Cardiac septum (tissue), 1 donor: Measurements from ENCODE around the gene TRPM2. TPM values are rescaled to one million over a fixed set of nuclear protein-coding genes. Genes with fewer than 3 reads are reported as not detected.

ENCODE experiments used
- DNase-seq: peaks from one replicate; pipeline ENCODE4 v3.0.0-alpha.2; 2020; ENCODE audit warnings: low spot score
- intact Hi-C: fragments of 100-400 bp; cut with DNase I; formaldehyde crosslinking; loops from one replicate; pipeline ENCODE4 v1.14.0; 2022
- total RNA-seq: library from RNA; stranded (reverse); fragmentation: NEBNext Ultra II Directional; extraction: Animal tissue kit (Norgen Biotek cat#: 25700); gene quantifications from one replicate; pipeline ENCODE4 v1.2.1, GENCODE V29; 2021
- donor health status: DM: no; HTN: no; CAD: no.

TRPM2 gene
- total RNA-seq, 1 donor from 2014 or later, result 1.2 TPM

DNA sequence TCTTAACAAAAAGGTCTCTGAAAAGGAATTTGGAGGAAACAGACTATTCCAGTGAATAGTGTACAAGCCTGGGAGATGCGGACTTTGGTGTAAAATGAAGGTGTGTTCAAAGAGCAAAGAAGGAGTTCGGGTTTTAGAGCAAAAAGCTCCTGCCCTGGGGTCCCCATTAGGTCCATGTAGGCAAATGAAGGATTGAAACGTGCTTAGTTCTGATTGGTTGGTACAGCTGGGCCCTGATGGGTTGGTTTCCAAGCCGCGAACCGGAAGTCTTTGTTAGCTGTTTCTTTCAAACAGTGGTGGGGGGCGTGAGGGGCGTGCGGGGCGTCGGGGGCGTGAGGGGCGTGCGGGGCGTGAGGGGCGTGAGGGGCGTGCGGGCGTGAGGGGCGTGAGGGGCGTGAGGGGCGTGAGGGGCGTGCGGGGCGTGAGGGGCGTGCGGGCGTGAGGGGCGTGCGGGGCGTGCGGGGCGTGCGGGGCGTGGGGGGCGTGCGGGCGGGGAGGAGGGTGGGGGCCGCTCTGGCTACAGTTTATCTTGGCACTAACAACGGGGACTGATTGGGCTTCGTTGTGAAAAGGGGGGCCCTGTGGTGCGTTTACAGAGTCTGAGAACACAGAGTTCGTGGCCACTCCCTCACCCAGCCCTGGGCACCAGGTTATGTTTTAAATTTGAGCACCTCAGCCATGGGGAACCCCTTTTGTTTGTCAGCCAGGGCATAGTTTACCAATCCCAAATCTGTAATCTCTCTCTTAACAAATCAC is 131.3 kb downstream of the TRPM2 start:
- no peak for DNase-seq
- intact Hi-C loops, result no loop called here

DNA sequence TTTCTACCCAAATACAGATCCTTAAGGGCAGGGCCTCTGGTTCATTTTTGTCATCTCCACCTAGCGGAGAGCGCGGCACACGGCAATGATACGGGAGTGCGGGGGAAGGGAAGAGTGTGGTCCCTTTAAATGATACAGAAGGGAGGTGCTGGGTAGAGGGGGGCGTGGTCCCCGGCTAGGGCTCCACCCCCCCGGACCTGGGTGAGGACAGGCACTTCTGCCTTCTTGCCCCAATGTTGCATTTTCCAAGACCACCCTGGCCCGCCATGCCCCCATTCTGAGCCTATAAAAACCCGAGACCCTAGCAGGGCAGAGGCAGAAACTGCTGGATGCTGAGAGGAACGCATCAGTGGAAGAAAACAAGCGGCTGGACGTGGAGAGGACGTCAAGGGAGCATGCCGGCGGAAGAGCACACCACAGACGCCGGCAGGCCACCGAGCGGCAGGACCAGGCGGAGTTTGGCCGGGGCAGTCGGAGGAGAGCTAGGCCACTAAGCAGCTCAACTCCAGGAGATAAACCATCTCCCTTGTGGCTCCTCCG is 131.9 kb downstream of the TRPM2 start:
- intact Hi-C loops, result no loop called here
- DNase-seq, result no peak

DNA sequence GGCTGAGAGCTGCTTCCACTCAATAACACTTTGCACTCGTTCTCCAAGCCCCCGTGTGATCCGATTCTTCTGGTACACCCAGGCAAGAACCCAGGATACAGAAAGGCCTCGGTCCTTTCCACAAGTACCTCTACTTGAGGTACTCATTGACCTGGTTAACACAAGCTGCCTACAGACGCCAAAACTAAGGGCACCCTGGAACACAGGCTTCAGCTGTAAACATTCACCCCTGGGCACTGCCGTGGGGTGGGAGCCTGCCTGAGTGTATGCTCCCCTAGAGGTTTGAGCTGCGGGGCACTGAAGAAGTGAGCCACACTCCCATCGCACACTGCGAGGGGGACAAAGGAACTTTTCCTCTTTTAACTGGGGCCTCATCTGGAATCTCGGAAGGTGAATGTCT is 132.4 kb downstream of the TRPM2 start:
- no peak for DNase-seq
- intact Hi-C loops, result no loop called here

DNA sequence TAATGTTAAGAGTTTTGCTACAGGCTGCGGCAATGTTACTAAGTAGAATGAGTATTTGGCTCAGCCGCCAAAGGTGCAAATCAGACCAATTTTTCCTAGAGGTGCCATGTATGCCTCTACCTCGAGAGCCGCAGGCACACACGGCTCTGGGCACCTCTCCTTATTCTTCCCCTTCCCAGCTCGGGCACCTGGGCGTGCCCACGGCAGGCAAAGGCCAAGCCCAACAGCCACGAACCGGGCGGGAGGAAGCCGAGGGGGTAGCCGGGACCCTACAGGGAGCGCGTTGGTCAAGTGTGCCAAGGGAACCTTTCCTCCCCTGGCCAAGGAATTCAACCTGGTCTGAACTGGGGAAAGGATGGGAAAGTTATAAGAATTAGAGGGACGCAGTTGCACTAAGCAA is 132.9 kb downstream of the TRPM2 start:
- intact Hi-C loops, result no loop called here

DNA sequence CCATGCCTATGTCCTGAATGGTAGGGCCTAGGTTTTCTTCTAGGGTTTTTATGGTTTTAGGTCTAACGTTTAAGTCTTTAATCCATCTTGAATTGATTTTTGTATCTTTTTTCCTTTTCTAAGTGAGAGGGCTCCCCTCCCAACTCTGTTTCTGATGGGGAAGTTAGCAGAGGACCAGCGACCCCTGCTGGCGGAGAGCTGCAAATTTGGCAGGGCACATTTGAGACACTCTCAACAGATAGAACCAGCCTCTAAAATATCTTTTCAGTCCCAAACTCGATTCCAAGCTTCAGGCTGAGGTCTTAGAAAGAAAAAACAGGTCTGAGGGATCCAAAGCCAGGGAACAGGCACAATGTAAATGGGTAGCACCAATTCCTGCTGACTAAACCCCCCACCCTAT is 134.4 kb downstream of the TRPM2 start:
- intact Hi-C loops, result no loop called here
- no peak for DNase-seq

More for the DNA sequence above, 132.9 kb downstream of the TRPM2 start:
- no peak for DNase-seq

DNA sequence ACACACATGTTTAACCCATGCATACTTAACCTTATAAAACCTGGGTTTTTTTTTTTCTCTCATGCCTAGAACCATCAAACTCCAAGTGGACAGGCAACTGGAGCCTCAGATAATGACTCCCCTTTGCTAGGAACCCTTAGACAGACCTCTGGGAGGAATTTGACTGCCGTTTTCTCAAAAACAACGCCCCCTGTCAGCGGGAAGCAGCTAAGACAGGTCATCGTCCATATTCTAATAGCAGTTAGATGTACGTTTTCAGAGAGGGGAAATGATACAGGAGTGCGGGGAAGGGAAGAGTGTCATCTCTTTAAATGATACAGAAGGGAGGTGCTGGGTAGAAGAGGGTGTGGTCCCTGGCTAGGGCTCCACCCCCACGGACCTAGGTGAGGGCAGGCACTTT is 136.5 kb downstream of the TRPM2 start:
- intact Hi-C loops, result no loop called here
- no peak for DNase-seq

DNA sequence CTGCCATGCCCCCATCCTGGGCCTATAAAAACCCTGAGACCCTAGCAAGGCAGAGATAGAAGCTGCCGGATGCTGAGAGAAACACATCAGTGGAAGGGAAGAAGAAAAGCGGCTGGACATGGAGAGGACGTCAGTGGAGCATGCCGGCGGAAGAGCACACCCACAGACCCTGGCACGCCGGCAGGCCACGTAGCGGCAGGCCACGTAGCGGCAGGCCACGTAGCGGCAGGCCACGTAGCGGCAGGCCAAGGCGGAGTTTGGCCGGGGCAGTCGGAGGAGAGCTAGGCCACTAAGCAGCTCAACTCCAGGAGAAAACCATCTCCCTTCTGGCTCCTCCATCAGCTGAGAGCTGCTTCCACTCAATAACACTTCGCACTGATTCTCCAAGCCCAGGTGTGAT is 137.0 kb downstream of the TRPM2 start:
- no peak for DNase-seq

DNA sequence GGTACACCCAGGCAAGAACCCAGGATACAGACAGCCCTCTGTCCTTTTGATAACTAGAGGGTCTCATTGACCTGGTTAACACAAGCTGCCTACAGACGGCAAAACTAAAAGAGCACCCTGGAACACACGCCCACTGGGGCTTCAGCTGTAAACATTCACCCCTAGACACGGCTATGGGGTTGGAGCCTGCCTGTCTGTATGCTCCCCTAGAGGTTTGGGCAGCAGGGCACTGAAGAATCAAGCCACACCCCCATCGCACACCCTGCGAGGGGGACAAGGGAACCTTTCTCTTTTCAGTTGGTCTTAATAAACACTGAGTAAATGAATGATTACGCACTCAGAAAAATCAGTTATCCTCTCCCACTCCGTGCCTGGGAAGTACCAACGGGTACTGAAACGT is 137.4 kb downstream of the TRPM2 start:
- no peak for DNase-seq
- intact Hi-C loops, result no loop called here

More for the DNA sequence above, 137.0 kb downstream of the TRPM2 start:
- intact Hi-C loops, result no loop called here

Other genes with a start within 250 kb of the TRPM2 start
- 1.6 TPM for gene PWP2, start 246.2 kb upstream of the TRPM2 start, total RNA-seq
- gene GATD3, start 219.9 kb upstream of the TRPM2 start, total RNA-seq, result 11.5 TPM
- gene ICOSLG, start 112.7 kb upstream of the TRPM2 start, total RNA-seq, result 1.5 TPM
- not detected for gene DNMT3L, start 91.7 kb upstream of the TRPM2 start, total RNA-seq
- 0.11 TPM for gene AIRE, start 67.7 kb upstream of the TRPM2 start, total RNA-seq
- 60.3 TPM for gene PFKL, start 53.6 kb upstream of the TRPM2 start, total RNA-seq
- gene CFAP410, start 14.2 kb upstream of the TRPM2 start, total RNA-seq, result 15.8 TPM
- 2.9 TPM for gene LRRC3, start 101.9 kb downstream of the TRPM2 start, total RNA-seq
- not detected for gene KRTAP10-1, start 186.6 kb downstream of the TRPM2 start, total RNA-seq
- gene KRTAP10-2, start 197.9 kb downstream of the TRPM2 start, total RNA-seq, result not detected
- gene KRTAP10-3, start 205.2 kb downstream of the TRPM2 start, total RNA-seq, result not detected
- not detected for gene KRTAP10-4, start 220.1 kb downstream of the TRPM2 start, total RNA-seq
- gene KRTAP10-5, start 227.0 kb downstream of the TRPM2 start, total RNA-seq, result not detected
- not detected for gene KRTAP10-6, start 238.9 kb downstream of the TRPM2 start, total RNA-seq
- gene KRTAP10-7, start 247.0 kb downstream of the TRPM2 start, total RNA-seq, result not detected